ENCODE data around the gene NKD2. TPM values are rescaled to one million over a fixed set of nuclear protein-coding genes. Genes with fewer than 3 reads are reported as not detected.

Gene NKD2
- total RNA-seq, 1 donor from 2014 or later: 65.1 TPM

DNA sequence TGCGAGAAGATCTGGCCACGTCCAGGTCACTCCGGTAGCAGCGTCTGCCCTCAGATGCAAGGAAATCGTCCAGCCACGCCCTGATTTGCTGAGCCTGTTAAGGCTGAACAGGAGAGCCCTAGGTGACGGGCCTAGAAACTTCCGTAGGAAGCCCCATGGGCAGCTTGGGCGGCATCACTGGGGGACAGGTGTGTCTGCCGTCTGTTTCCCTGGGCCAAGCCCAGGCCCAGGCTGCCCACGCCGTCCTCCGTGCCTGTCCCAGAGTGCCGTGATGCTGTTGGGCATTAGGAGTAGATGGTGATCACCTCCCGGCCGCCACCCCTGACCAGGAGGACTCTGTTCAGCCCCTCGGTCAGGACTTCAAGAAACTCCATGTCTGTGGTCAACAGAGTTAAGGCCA, 43.5 kb downstream of the NKD2 start:
- Mint-ChIP-seq H3K9me3 (no peaks in the 10 kb centered on the region), H3K27me3 (ENCODE audit: low read depth) (no peaks in the 10 kb centered on the region), H3K36me3 (peaks cover 2% of the 10 kb centered on the region), H3K27ac (no peak overlapping the region), H3K4me1 (no peaks in the 10 kb centered on the region), H3K4me3 (no peak overlapping the region)
- TF ChIP-seq, protein P1, sequence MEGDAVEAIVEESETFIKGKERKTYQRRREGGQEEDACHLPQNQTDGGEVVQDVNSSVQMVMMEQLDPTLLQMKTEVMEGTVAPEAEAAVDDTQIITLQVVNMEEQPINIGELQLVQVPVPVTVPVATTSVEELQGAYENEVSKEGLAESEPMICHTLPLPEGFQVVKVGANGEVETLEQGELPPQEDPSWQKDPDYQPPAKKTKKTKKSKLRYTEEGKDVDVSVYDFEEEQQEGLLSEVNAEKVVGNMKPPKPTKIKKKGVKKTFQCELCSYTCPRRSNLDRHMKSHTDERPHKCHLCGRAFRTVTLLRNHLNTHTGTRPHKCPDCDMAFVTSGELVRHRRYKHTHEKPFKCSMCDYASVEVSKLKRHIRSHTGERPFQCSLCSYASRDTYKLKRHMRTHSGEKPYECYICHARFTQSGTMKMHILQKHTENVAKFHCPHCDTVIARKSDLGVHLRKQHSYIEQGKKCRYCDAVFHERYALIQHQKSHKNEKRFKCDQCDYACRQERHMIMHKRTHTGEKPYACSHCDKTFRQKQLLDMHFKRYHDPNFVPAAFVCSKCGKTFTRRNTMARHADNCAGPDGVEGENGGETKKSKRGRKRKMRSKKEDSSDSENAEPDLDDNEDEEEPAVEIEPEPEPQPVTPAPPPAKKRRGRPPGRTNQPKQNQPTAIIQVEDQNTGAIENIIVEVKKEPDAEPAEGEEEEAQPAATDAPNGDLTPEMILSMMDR (IDR thresholded peaks at IDR 0.05; ENCODE audit: unreplicated experiment): no peak
- DNase-seq (ENCODE audit: low spot score in 2 of 2, unreplicated experiment in 2 of 2): no peak

DNA sequence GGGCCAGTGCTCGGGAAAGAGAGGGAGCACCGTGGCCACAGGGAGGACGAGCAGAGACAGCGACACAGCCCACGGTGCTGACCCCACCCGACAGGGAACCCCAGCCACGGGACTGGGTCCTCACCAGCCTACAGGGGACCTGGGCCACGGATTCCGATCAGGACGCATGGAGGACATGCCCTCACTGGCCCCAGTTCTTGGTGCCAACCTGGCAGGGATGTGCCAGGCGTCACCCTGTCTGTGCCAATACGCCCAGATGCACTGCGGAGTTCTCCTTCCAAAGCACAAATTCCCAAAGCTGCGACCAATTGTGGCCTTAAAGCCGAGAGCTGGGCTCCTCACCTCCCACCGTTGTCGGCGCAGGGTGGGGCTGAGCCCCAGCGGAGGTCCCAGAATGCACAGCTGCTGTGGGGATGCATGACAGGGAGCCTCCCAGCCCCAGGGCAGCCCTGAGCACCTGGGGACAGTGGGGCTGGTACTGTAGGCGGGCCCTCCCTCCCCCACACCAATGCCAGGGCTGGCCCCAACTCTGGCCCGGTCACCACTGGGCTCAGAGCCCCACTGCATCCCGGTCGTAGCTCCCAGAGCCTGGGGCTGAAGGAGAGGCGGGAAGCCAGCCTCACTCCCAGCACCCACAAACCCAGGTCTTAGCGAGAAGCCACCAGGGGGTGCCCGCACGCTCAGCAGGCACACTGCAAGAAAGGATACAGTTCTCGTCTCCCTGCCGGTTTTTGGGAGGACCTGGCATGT, 44.2 kb downstream of the NKD2 start:
- no peaks in the 10 kb centered on the region for H3K27me3 Mint-ChIP-seq (ENCODE audit: low read depth)
- no peaks in the 10 kb centered on the region for H3K4me1 Mint-ChIP-seq
- H3K9me3 Mint-ChIP-seq: no peaks in the 10 kb centered on the region
- peaks cover 2% of the 10 kb centered on the region for H3K36me3 Mint-ChIP-seq
- no peak overlapping the region for H3K4me3 Mint-ChIP-seq
- DNase-seq (ENCODE audit: low spot score in 2 of 2, unreplicated experiment in 2 of 2): no peak
- no peak overlapping the region for H3K27ac Mint-ChIP-seq
- TF ChIP-seq, protein P1 (IDR thresholded peaks at IDR 0.05; ENCODE audit: unreplicated experiment): no peak

DNA sequence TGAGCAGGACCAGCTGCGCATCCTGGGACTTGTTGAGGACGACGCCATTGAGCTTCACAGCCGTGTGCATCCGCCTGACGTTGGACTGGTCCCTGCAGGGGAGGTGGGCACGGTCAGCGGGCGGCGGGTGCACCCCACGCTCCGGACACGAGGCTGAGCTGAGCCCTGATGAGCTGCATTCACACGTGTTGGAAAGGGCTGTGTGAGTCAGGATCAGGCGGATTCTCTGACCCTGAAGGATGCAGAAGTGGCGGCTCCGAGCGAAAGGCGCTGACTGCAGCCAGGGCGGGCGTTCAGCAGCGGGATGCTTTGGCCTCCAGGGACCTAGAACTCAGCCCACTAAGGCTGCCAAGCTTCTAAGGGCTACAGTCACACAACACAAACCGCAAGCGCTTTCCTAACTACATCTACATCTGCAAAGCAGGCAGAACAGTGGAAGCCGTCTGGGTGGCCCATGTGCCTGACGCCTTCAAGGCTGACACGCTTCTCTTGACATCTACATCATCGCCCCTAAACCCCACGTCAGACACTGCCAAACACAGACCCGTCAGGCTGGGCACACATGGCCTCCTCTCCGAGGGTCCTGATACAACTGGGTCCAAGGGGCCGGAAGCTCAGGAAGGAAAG, 44.9 kb downstream of the NKD2 start:
- no peak overlapping the region for H3K27ac Mint-ChIP-seq
- TF ChIP-seq, protein P1 (IDR thresholded peaks at IDR 0.05; ENCODE audit: unreplicated experiment): no peak
- peaks cover 2% of the 10 kb centered on the region for H3K36me3 Mint-ChIP-seq
- H3K4me3 Mint-ChIP-seq: no peak overlapping the region
- H3K27me3 Mint-ChIP-seq (ENCODE audit: low read depth): no peaks in the 10 kb centered on the region
- no peaks in the 10 kb centered on the region for H3K4me1 Mint-ChIP-seq
- no peak for DNase-seq (ENCODE audit: low spot score in 2 of 2, unreplicated experiment in 2 of 2)
- H3K9me3 Mint-ChIP-seq: no peaks in the 10 kb centered on the region

DNA sequence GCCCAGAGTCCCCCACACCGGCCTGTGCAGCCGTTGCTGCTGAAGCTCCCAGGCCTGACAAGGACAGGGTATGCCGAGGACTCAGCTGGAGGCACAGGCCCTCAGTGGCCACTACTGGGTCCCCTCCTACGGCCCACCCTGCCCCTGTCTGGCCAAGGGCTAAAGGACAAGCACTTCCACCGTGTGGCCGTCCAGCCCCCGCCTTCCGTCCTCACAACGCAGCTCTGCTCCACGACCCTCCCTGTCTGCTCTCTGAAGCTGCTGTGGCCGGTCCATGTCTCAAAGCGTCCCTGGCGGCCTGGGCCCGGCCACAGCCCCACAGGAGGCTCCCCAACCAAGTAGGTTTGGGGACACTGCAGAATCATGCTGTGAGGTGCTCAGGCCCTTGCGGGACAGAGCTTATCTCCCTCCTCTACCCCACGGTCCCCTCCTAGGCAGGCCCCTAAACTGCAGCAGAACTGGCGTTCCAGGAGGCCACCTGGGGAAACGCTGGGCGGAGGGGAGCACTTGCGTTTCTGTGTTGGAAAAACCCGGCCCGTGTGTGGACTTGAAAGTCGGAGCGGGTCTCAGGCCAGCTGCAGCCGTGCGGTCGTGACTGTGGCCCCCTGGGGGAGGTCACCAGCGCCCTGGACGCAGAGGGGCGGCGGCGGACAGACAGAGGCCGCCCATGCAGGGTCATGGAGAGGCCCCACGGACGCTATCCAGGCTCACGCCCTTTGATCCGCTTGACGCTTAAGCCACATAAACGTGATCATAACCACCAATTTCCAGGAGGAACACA, 45.6 kb downstream of the NKD2 start:
- Mint-ChIP-seq H3K4me1 (no peaks in the 10 kb centered on the region), H3K36me3 (peaks cover 2% of the 10 kb centered on the region), H3K9me3 (no peaks in the 10 kb centered on the region), H3K27me3 (ENCODE audit: low read depth) (no peaks in the 10 kb centered on the region), H3K27ac (no peak overlapping the region), H3K4me3 (no peak overlapping the region)
- TF ChIP-seq, protein P1 (IDR thresholded peaks at IDR 0.05; ENCODE audit: unreplicated experiment): no peak
- DNase-seq (ENCODE audit: low spot score in 2 of 2, unreplicated experiment in 2 of 2): no peak

DNA sequence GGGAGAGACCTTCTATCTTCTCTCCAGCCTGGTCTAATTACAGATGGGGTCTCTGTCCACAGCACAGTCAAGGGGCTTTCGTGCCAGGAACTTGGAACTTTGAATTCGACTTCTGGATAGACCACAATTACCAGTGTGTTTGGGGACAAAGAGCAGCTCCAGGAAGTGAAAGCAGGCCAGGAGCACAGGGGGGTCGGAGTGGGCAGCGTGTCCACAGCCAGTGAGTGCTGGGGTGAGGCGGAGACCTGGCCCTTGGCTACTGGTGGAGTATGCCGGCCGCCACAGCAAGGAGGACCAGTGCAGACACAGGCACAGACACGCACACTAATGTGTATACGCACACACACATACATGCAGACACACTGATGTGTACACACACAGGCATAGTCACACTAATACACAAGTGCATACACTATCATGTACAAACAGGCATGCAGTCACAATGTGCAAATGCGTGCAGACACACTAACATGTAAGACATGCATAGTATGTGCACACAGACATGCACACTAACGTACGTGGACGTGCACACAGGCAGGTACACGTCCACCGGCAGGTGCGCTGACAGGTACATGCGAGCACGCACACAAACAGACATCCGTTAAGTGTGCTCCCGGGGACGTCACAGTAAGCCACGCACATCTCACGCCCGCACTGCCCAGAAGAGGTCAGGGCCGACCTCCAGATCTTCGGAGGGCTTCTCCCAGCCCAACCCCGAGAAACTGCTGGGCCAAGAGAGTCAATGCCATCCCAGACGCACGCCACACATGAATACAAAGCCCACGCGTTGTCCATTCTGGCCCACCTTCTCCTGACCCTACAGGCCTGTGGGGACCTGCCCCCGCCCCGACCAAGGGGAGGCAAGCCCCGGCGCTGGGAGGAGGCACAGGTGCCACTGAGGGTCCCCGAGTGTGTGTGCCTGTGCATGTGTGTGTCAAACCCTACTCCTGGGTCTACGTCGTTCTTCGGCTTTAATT, 46.5 kb downstream of the NKD2 start:
- no peak overlapping the region for H3K4me3 Mint-ChIP-seq
- H3K36me3 Mint-ChIP-seq: peaks cover 2% of the 10 kb centered on the region
- H3K27me3 Mint-ChIP-seq (ENCODE audit: low read depth): no peaks in the 10 kb centered on the region
- peak overlapping the region; percentile 61 for H3K27ac Mint-ChIP-seq
- no peaks in the 10 kb centered on the region for H3K4me1 Mint-ChIP-seq
- no peak for DNase-seq (ENCODE audit: low spot score in 2 of 2, unreplicated experiment in 2 of 2)
- TF ChIP-seq, protein P1 (IDR thresholded peaks at IDR 0.05; ENCODE audit: unreplicated experiment): no peak
- H3K9me3 Mint-ChIP-seq: no peaks in the 10 kb centered on the region
